Measurements from ENCODE around the gene TWSG1. TPM values are rescaled to one million over a fixed set of nuclear protein-coding genes. Genes with fewer than 3 reads are reported as not detected.

Gene TWSG1
- total and polyA plus RNA-seq, 2 of the 13 experiments (the other 11 are each of a cell fraction or from before 2014, with no cell fraction given), result 6.6 to 9.4 TPM

GRCh38 chr18:9431296-9431695, 96.7 kb downstream of the TWSG1 start:
- H3K79me2 ChIP-seq (ENCODE audit: insufficient read depth, low read length), result no peaks in the 10 kb centered on the region
- DNase-seq (ENCODE audit: low spot score), result no peak
- in situ Hi-C loops (cut with HindIII; ENCODE audit: extremely low pct_ligation_motif_present, low pct_unique_long_range_greater_than_20kb), result no loop called here
- H3K9me3 ChIP-seq (ENCODE audit: low read length), result no peaks in the 10 kb centered on the region
- FAIRE-seq, result no peak
- H3K27me3 ChIP-seq (ENCODE audit: control insufficient read depth in 1 of 2, insufficient read depth in 2 of 2, low read length in 2 of 2), result no peaks in the 10 kb centered on the region
- H3K27ac ChIP-seq (ENCODE audit: extremely low read length, insufficient read depth, low read length), result no peak overlapping the region
- 64% methylated on average over 6 of the region's 6 CpGs for whole genome bisulfite sequencing (ENCODE audit: low lambda C conversion rate)
- no peak for ATAC-seq
- no peak overlapping the region for H3K9ac ChIP-seq (ENCODE audit: insufficient read depth, low read depth, low read length)
- TF ChIP-seq HIC2 (CRISPR knock-in tag; IDR thresholded peaks at IDR 0.05; ENCODE audit: low read depth), result no peak
- no peak for TF ChIP-seq JDP2 (CRISPR knock-in tag; IDR thresholded peaks at IDR 0.05; ENCODE audit: borderline replicate concordance)
- TF ChIP-seq ZNF790 (CRISPR knock-in tag; IDR thresholded peaks at IDR 0.05; ENCODE audit: borderline replicate concordance), result no peak
- no peak for TF ChIP-seq TOE1 (CRISPR knock-in tag; IDR thresholded peaks at IDR 0.05)
- TF ChIP-seq CHCHD3 (CRISPR knock-in tag; IDR thresholded peaks at IDR 0.05), result no peak
- no peak for TF ChIP-seq NFRKB (IDR thresholded peaks at IDR 0.05)
- no peak for TF ChIP-seq ELF1 (CRISPR knock-in tag; IDR thresholded peaks at IDR 0.05)
- TF ChIP-seq HNRNPLL (IDR thresholded peaks at IDR 0.05; ENCODE audit: low read depth, low read length, poor library complexity, severe bottlenecking), result no peak
- no peak for TF ChIP-seq HOXA7 (CRISPR knock-in tag; IDR thresholded peaks at IDR 0.05)
- no peak for TF ChIP-seq CSRNP1 (CRISPR knock-in tag; IDR thresholded peaks at IDR 0.05)
- no peak for TF ChIP-seq MLLT10 (CRISPR knock-in tag; IDR thresholded peaks at IDR 0.05)
- TF ChIP-seq ZNF660 (CRISPR knock-in tag; IDR thresholded peaks at IDR 0.05; ENCODE audit: borderline replicate concordance, low read depth), result no peak
- no peak for TF ChIP-seq AGO1 (IDR thresholded peaks at IDR 0.05; ENCODE audit: low read depth, low read length, poor library complexity, severe bottlenecking)
- H3K36me3 ChIP-seq (replicated peaks in 1 of 2; ENCODE audit: control insufficient read depth in 1 of 2, insufficient read depth in 2 of 2, low read length in 2 of 2), result no peaks in the 10 kb centered on the region
- CTCF ChIA-PET (ENCODE audit: low intra/inter-chr PET ratio, low total read pairs), result no interaction called here
- no TSS peak for BruUV-seq (replicated peaks)
- H2AFZ ChIP-seq (ENCODE audit: low read length), result no peak overlapping the region
- H3K4me2 ChIP-seq (ENCODE audit: low read depth, low read length), result no peak overlapping the region
- no peaks in the 10 kb centered on the region for H4K20me1 ChIP-seq (ENCODE audit: insufficient read depth, low read length)
- H3K4me1 ChIP-seq (ENCODE audit: insufficient read depth, low read length), result peaks cover 6% of the 10 kb centered on the region; the same call in 1 of the 2 replicates
- POLR2A ChIA-PET, result no interaction called here
- intact Hi-C loops (cut with micrococcal nuclease; ENCODE audit: unreplicated experiment), result no loop called here
- H3K4me3 ChIP-seq (replicated peaks in 1 of 3; ENCODE audit: insufficient read depth in 1 of 3, low read depth in 2 of 3, low read length in 3 of 3), result no peak overlapping the region

Measured in HepG2 (cell line).